HepG2 (cell line): Measurements from ENCODE around the gene STRADB. TPM values are rescaled to one million over a fixed set of nuclear protein-coding genes. Genes with fewer than 3 reads are reported as not detected.
A peak's percentile ranks its signal among the peaks of the same experiment; 100 is the strongest.

ENCODE experiments used
- ATRX ChIP-seq: sonication (generic); formaldehyde crosslinking; IDR thresholded peaks from 2 replicates; pipeline ENCODE4 v1.4.0; 2020; ENCODE audit warnings: missing genetic modification reagents, borderline replicate concordance
- BCL6 ChIP-seq: IDR thresholded peaks from 2 replicates; pipeline ENCODE4 v1.6.1; 2016; ENCODE audit warnings: missing genetic modification reagents, missing compliant biosample characterization
- BHLHE40 ChIP-seq: IDR thresholded peaks from 2 replicates; pipeline ENCODE4 v1.6.1; 2011; ENCODE audit warnings: low read length, improper control_type of control experiment
- BRCA1 ChIP-seq: sonication (generic); formaldehyde crosslinking; IDR thresholded peaks from 2 replicates; pipeline ENCODE4 v1.4.0; 2020; ENCODE audit warnings: missing genetic modification reagents
- MAF1 ChIP-seq: sonication (generic); formaldehyde crosslinking; IDR thresholded peaks from 2 replicates; pipeline ENCODE4 v1.5.0; 2020; ENCODE audit warnings: missing genetic modification reagents, borderline replicate concordance
- MXI1 ChIP-seq: IDR thresholded peaks from 3 replicates; pipeline ENCODE4 v1.6.1; 2012; ENCODE audit warnings: low read depth, low read length, inconsistent platforms, borderline replicate concordance
- PAF1 ChIP-seq: IDR thresholded peaks from 2 replicates; pipeline ENCODE4 v1.6.1; 2016; ENCODE audit warnings: missing genetic modification reagents, missing compliant biosample characterization
- POLR2AphosphoS5 ChIP-seq: IDR thresholded peaks from 2 replicates; pipeline ENCODE4 v1.6.1; 2012; ENCODE audit warnings: low read depth, low read length
- SALL1 ChIP-seq: sonication (generic); formaldehyde crosslinking; IDR thresholded peaks from 2 replicates; pipeline ENCODE4 v1.8.0; 2022; ENCODE audit warnings: mild to moderate bottlenecking, missing genetic modification reagents
- SMARCE1 ChIP-seq: fragments of 450-650 bp; IDR thresholded peaks from 2 replicates; pipeline ENCODE4 v1.6.1; 2017; ENCODE audit warnings: borderline replicate concordance
- ZNF124 ChIP-seq: sonication (generic); formaldehyde crosslinking; IDR thresholded peaks from 2 replicates; pipeline ENCODE4 v1.4.0; 2020; ENCODE audit warnings: missing genetic modification reagents
- ZNF263 ChIP-seq: sonication (generic); formaldehyde crosslinking; IDR thresholded peaks from 2 replicates; pipeline ENCODE4 v1.4.0; 2020; ENCODE audit warnings: missing genetic modification reagents
- ZNF441 ChIP-seq: sonication (generic); formaldehyde crosslinking; IDR thresholded peaks from 2 replicates; pipeline ENCODE4 v1.7.0; 2021; ENCODE audit warnings: missing genetic modification reagents, borderline replicate concordance
- ZNF460 ChIP-seq: sonication (generic); formaldehyde crosslinking; IDR thresholded peaks from 2 replicates; pipeline ENCODE4 v1.5.1; 2020; ENCODE audit warnings: missing genetic modification reagents, mild to moderate bottlenecking, borderline replicate concordance
- ZNF484 ChIP-seq: sonication (generic); formaldehyde crosslinking; IDR thresholded peaks from 2 replicates; pipeline ENCODE4 v1.5.1; 2020; ENCODE audit warnings: mild to moderate bottlenecking, low read depth, missing genetic modification reagents, borderline replicate concordance
- ZSCAN31 ChIP-seq: sonication (generic); formaldehyde crosslinking; IDR thresholded peaks from 2 replicates; pipeline ENCODE4 v1.5.0; 2020; ENCODE audit warnings: low read depth, mild to moderate bottlenecking, missing genetic modification reagents
- polyA plus RNA-seq, 8 experiments: library from polyadenylated mRNA; depleted of rRNA in 3 of 8; stranded (reverse) in 7 of 8; unstranded in 1 of 8; fragments of >200 nt; fragmentation: Illumina TruSeq in 4 of 8; extraction: Trizol in 4 of 8; gene quantifications; 2 replicates each; pipeline versions ENCODE4 v1.2.1 to v1.2.3, GENCODE V29; 2011 to 2016; ENCODE audit warnings: low read depth in 4 of 8, missing spikeins in 1 of 8, mixed read lengths in 1 of 8; ENCODE audit not compliant: insufficient read depth in 1 of 8
- total RNA-seq, 5 experiments: library from RNA; depleted of rRNA; stranded (reverse); fragments of >200 nt; fragmentation: Illumina TruSeq; extraction: Trizol; gene quantifications; 2 replicates each; pipeline ENCODE4 v1.2.3, GENCODE V29; 2016; ENCODE audit warnings: low read depth in 1 of 5
- TF ChIP-seq, protein P1 (sequence below): IDR thresholded peaks from 2 replicates; pipeline ENCODE4 v1.6.1; 2016
- TF ChIP-seq, protein P2 (sequence below): sonication (generic); formaldehyde crosslinking; IDR thresholded peaks from 2 replicates; pipeline ENCODE4 v1.4.0; 2020; ENCODE audit warnings: missing genetic modification reagents
- TF ChIP-seq, protein P3 (sequence below): sonication (generic); formaldehyde crosslinking; IDR thresholded peaks from 2 replicates; pipeline ENCODE4 v1.4.0; 2020; ENCODE audit warnings: mild to moderate bottlenecking, missing genetic modification reagents, borderline replicate concordance
- TF ChIP-seq, protein P4 (sequence below): sonication (generic); formaldehyde crosslinking; IDR thresholded peaks from 2 replicates; pipeline ENCODE4 v1.5.0; 2020; ENCODE audit warnings: mild to moderate bottlenecking, missing genetic modification reagents
- TF ChIP-seq, protein P5 (sequence below): sonication (generic); formaldehyde crosslinking; IDR thresholded peaks from 2 replicates; pipeline ENCODE4 v1.4.0; 2020; ENCODE audit warnings: mild to moderate bottlenecking, missing genetic modification reagents
- TF ChIP-seq, protein P6 (sequence below): sonication (generic); formaldehyde crosslinking; IDR thresholded peaks from 2 replicates; pipeline ENCODE4 v1.4.0; 2020; ENCODE audit warnings: mild to moderate bottlenecking, low read depth, missing genetic modification reagents

Gene STRADB
- total and polyA plus RNA-seq, 2 of the 13 experiments (the other 11 are each of a cell fraction or from before 2014, with no cell fraction given), result 34.1 to 66.6 TPM

DNA sequence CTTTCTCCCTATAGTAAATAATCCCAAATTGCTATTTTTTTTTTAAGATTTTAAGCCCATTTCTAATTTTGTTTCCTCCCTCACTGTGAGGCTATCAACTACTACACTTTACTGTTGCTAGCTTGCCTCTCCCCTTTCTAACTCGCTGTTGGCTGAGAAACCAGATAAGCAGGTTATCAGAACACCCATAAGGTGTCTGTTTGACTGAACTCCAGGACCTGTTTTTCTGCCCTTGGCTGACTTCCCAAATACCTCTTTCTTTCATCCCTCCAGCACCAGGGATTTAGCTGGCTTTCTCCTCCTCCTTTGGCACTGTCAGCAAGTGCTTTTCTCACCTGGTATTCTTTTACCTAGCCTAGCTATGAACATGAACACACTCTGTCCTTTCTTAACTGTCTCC is 11.4 kb upstream of the STRADB start (continued):
- TF ChIP-seq, protein P1, sequence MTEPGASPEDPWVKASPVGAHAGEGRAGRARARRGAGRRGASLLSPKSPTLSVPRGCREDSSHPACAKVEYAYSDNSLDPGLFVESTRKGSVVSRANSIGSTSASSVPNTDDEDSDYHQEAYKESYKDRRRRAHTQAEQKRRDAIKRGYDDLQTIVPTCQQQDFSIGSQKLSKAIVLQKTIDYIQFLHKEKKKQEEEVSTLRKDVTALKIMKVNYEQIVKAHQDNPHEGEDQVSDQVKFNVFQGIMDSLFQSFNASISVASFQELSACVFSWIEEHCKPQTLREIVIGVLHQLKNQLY (CRISPR knock-in tag), result no peak
- TF ChIP-seq ZNF484 (no peak), ZSCAN31 (CRISPR knock-in tag) (no peak), BHLHE40 (no peak), ZNF441 (CRISPR knock-in tag) (no peak), BRCA1 (no peak), ZNF124 (CRISPR knock-in tag) (0 out of 2 replicates have a peak, but pooled peaks have one; percentile 28), SMARCE1 (no peak), ZNF460 (CRISPR knock-in tag) (no peak), MXI1 (no peak), SALL1 (0 out of 2 replicates have a peak, but pooled peaks have one; percentile 10), MAF1 (CRISPR knock-in tag) (no peak), POLR2AphosphoS5 (no peak), ZNF263 (CRISPR knock-in tag) (no peak), BCL6 (CRISPR knock-in tag) (peak; percentile 46), ATRX (no peak), PAF1 (CRISPR knock-in tag) (no peak)
- TF ChIP-seq, protein P2, sequence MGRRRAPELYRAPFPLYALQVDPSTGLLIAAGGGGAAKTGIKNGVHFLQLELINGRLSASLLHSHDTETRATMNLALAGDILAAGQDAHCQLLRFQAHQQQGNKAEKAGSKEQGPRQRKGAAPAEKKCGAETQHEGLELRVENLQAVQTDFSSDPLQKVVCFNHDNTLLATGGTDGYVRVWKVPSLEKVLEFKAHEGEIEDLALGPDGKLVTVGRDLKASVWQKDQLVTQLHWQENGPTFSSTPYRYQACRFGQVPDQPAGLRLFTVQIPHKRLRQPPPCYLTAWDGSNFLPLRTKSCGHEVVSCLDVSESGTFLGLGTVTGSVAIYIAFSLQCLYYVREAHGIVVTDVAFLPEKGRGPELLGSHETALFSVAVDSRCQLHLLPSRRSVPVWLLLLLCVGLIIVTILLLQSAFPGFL (CRISPR knock-in tag), result no peak
- TF ChIP-seq, protein P3, sequence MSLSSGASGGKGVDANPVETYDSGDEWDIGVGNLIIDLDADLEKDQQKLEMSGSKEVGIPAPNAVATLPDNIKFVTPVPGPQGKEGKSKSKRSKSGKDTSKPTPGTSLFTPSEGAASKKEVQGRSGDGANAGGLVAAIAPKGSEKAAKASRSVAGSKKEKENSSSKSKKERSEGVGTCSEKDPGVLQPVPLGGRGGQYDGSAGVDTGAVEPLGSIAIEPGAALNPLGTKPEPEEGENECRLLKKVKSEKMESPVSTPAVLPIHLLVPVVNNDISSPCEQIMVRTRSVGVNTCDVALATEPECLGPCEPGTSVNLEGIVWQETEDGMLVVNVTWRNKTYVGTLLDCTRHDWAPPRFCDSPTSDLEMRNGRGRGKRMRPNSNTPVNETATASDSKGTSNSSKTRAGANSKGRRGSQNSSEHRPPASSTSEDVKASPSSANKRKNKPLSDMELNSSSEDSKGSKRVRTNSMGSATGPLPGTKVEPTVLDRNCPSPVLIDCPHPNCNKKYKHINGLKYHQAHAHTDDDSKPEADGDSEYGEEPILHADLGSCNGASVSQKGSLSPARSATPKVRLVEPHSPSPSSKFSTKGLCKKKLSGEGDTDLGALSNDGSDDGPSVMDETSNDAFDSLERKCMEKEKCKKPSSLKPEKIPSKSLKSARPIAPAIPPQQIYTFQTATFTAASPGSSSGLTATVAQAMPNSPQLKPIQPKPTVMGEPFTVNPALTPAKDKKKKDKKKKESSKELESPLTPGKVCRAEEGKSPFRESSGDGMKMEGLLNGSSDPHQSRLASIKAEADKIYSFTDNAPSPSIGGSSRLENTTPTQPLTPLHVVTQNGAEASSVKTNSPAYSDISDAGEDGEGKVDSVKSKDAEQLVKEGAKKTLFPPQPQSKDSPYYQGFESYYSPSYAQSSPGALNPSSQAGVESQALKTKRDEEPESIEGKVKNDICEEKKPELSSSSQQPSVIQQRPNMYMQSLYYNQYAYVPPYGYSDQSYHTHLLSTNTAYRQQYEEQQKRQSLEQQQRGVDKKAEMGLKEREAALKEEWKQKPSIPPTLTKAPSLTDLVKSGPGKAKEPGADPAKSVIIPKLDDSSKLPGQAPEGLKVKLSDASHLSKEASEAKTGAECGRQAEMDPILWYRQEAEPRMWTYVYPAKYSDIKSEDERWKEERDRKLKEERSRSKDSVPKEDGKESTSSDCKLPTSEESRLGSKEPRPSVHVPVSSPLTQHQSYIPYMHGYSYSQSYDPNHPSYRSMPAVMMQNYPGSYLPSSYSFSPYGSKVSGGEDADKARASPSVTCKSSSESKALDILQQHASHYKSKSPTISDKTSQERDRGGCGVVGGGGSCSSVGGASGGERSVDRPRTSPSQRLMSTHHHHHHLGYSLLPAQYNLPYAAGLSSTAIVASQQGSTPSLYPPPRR, result peak; percentile 51; the same call in 1 of the 2 replicates
- TF ChIP-seq, protein P4, sequence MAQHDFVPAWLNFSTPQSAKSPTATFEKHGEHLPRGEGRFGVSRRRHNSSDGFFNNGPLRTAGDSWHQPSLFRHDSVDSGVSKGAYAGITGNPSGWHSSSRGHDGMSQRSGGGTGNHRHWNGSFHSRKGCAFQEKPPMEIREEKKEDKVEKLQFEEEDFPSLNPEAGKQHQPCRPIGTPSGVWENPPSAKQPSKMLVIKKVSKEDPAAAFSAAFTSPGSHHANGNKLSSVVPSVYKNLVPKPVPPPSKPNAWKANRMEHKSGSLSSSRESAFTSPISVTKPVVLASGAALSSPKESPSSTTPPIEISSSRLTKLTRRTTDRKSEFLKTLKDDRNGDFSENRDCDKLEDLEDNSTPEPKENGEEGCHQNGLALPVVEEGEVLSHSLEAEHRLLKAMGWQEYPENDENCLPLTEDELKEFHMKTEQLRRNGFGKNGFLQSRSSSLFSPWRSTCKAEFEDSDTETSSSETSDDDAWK (CRISPR knock-in tag), result no peak
- TF ChIP-seq, protein P5, sequence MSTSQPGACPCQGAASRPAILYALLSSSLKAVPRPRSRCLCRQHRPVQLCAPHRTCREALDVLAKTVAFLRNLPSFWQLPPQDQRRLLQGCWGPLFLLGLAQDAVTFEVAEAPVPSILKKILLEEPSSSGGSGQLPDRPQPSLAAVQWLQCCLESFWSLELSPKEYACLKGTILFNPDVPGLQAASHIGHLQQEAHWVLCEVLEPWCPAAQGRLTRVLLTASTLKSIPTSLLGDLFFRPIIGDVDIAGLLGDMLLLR, result no peak
- TF ChIP-seq, protein P6, sequence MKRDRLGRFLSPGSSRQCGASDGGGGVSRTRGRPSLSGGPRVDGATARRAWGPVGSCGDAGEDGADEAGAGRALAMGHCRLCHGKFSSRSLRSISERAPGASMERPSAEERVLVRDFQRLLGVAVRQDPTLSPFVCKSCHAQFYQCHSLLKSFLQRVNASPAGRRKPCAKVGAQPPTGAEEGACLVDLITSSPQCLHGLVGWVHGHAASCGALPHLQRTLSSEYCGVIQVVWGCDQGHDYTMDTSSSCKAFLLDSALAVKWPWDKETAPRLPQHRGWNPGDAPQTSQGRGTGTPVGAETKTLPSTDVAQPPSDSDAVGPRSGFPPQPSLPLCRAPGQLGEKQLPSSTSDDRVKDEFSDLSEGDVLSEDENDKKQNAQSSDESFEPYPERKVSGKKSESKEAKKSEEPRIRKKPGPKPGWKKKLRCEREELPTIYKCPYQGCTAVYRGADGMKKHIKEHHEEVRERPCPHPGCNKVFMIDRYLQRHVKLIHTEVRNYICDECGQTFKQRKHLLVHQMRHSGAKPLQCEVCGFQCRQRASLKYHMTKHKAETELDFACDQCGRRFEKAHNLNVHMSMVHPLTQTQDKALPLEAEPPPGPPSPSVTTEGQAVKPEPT (CRISPR knock-in tag), result no peak
